Esophagus squamous epithelium (tissue), 5 donors: ENCODE measurements around the gene RNASE9. TPM values are rescaled to one million over a fixed set of nuclear protein-coding genes. Genes with fewer than 3 reads are reported as not detected.

ENCODE experiments used
- DNase-seq: peaks from one replicate; lab custom pipeline; 2025; lab: John Stamatoyannopoulos, UW
- H3K27ac ChIP-seq, 4 donors: fragments of 200-600 bp; sonication (generic); one replicate each; pipeline ENCODE4 v1.5.1; 2016 to 2019; ENCODE audit warnings: mild to moderate bottlenecking in 1 of 4
- H3K27me3 ChIP-seq, 4 donors: fragments of 200-600 bp; sonication (generic); 1 replicate in 3 of 4; 2 replicates in 1 of 4; pipeline versions ENCODE4 v1.5.1 to v1.6.0; 2017 to 2021; ENCODE audit warnings: antibody characterized with exemption in 1 of 4
- H3K36me3 ChIP-seq, 3 donors: fragments of 200-600 bp; sonication (generic); one replicate each; pipeline ENCODE4 v1.5.1; 2016 to 2019
- H3K4me1 ChIP-seq, 3 donors: fragments of 200-600 bp; sonication (generic); one replicate each; pipeline ENCODE4 v1.5.1; 2017 to 2019
- H3K4me3 ChIP-seq, 4 donors: fragments of 200-600 bp; sonication (generic); 1 replicate in 3 of 4; 2 replicates in 1 of 4; pipeline ENCODE4 v1.5.1; 2016 to 2019; ENCODE audit warnings: mild to moderate bottlenecking in 2 of 4, moderate library complexity in 1 of 4
- H3K9me3 ChIP-seq, 3 donors: fragments of 200-600 bp; sonication (generic); one replicate each; pipeline ENCODE4 v1.5.1; 2016 to 2019
- POLR2A ChIP-seq, 4 donors: fragments of 450-650 bp; IDR thresholded peaks; one replicate each; pipeline ENCODE4 v1.6.1; 2017; ENCODE audit warnings: antibody characterized with exemption in 4 of 4, mild to moderate bottlenecking in 4 of 4, moderate library complexity in 3 of 4
- WGBS, 2 donors: methylation state at CpG; one replicate each; pipeline ENCODE4 v1.1.5; 2018; 5-methylcytosine and 5-hydroxymethylcytosine counted together
- intact Hi-C: fragments of 100-400 bp; cut with DNase I; formaldehyde crosslinking; loops from one replicate; pipeline ENCODE4 v1.15.0; 2022
- total RNA-seq, 4 donors: library from RNA; depleted of rRNA; stranded (reverse); fragments of >200 nt; gene quantifications; one replicate each; pipeline ENCODE4 v1.1.0, GENCODE V29; 2016
- TF ChIP-seq, protein P1 (sequence below), 6 experiments: fragments of 450-650 bp in 4 of 6; fragments of 200-600 bp in 2 of 6; sonication (generic) in 2 of 6; IDR thresholded peaks; one replicate each; pipeline ENCODE4 v1.5.1; 2016 to 2019; ENCODE audit warnings: antibody characterized with exemption in 6 of 6, mild to moderate bottlenecking in 4 of 6, moderate library complexity in 4 of 6
- donor health status: DM: yes; HTN: yes; CAD: no.

Gene RNASE9
- total RNA-seq, 4 donors from 2014 or later: not detected

DNA sequence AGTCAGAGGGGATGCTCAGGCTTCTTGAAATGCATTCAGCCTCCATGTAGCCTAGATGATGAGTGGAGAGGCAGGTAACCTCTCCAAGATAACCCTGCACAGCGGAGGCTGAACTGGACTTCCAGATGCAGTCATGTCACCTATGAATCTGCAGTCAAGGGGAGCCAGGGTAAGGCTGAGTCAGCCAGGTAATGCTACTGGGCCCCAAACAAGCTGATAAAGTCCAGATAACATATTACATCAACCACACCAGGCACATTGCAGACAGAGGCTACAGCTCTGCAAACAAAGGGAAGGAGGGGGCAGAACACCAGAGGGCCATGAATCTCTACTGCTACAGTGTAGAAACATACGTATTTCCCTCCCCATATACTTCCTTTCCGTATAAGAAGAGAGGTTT is 14.0 kb downstream of the RNASE9 start:
- TF ChIP-seq POLR2A (IDR thresholded peaks at IDR 0.05): no peak
- TF ChIP-seq, protein P1, sequence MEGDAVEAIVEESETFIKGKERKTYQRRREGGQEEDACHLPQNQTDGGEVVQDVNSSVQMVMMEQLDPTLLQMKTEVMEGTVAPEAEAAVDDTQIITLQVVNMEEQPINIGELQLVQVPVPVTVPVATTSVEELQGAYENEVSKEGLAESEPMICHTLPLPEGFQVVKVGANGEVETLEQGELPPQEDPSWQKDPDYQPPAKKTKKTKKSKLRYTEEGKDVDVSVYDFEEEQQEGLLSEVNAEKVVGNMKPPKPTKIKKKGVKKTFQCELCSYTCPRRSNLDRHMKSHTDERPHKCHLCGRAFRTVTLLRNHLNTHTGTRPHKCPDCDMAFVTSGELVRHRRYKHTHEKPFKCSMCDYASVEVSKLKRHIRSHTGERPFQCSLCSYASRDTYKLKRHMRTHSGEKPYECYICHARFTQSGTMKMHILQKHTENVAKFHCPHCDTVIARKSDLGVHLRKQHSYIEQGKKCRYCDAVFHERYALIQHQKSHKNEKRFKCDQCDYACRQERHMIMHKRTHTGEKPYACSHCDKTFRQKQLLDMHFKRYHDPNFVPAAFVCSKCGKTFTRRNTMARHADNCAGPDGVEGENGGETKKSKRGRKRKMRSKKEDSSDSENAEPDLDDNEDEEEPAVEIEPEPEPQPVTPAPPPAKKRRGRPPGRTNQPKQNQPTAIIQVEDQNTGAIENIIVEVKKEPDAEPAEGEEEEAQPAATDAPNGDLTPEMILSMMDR (IDR thresholded peaks at IDR 0.05): no peak
- no peak overlapping the region for H3K4me3 ChIP-seq
- no peak overlapping the region for H3K27ac ChIP-seq
- H3K36me3 ChIP-seq: no peaks in the 10 kb centered on the region
- no peaks in the 10 kb centered on the region for H3K4me1 ChIP-seq
- WGBS, 2 donors: 46 to 49% methylated on average over 3 of the region's 3 CpGs
- intact Hi-C loops: no loop called here
- H3K9me3 ChIP-seq: no peaks in the 10 kb centered on the region
- H3K27me3 ChIP-seq: no peaks in the 10 kb centered on the region
- no peak for DNase-seq

DNA sequence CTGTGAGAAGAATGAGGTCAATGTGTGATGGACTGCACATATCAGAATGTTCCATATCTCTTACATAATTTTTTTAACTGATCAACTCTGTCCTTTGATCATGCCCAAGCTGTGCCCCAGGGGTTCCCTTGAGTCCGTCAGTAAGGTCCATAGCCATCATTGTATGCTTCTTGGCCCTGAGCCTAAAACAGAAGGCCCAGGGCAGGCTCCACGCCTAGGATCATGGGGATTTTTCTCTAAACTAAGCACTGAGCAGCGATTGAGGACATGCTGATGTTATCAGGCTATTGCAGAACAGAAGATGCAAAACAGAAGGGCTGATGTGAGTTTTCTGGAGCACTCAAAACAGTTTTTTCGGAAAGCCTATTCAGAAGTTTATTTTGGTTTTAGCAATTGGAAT is 20.9 kb downstream of the RNASE9 start:
- no peaks in the 10 kb centered on the region for H3K27me3 ChIP-seq
- no peaks in the 10 kb centered on the region for H3K9me3 ChIP-seq
- WGBS, 2 donors: 47 to 51% methylated on average over 4 of the region's 4 CpGs
- H3K27ac ChIP-seq: no peak overlapping the region
- no peak overlapping the region for H3K4me3 ChIP-seq
- no peaks in the 10 kb centered on the region for H3K36me3 ChIP-seq
- intact Hi-C loops: no loop called here
- no peak for DNase-seq
- TF ChIP-seq POLR2A (IDR thresholded peaks at IDR 0.05): no peak
- TF ChIP-seq, protein P1 (IDR thresholded peaks at IDR 0.05): no peak
- H3K4me1 ChIP-seq: no peaks in the 10 kb centered on the region

DNA sequence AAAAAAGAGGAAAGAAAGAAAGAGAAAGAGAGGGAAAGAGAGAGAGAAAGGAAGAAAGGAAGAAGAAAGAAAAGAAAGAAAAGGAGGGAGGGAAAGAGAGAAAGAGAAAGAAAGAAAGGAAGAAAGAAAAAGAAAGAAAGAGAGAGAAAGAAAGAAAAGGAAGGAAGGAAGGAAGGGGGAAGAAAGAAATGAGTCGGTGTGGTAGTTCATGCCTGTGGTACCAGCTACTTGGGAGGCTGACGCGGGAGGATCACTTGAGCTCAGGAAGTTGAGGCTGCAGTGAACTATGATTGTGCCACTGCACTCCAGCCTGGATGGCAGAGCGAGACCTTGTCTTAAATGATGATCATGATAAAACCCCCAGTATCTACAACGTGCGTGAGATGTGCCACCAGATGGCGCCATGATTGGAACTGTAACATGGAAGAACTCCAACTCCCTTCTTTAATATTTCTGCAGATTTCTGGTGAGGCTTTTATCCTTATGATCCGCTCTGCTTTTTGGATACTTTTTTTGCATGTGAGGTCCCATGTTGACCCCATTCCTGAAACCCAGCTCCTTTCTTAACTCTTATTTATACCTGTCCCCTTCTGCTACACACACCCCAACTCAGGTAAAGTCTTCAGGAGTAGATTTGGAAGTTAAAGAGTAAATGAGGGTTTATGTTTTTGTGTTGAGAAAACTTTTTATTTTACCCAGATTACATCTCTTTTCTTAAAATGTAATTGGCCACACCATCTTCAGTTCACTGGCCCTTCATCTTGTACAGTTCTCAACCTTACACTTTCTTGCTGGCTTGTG is 29.9 kb downstream of the RNASE9 start:
- no peaks in the 10 kb centered on the region for H3K36me3 ChIP-seq
- H3K4me3 ChIP-seq: no peak overlapping the region
- peaks cover 0 to 17% (median 0%) of the 10 kb centered on the region in 4 donors for H3K27me3 ChIP-seq
- H3K9me3 ChIP-seq: no peaks in the 10 kb centered on the region
- intact Hi-C loops: no loop called here
- TF ChIP-seq, protein P1 (IDR thresholded peaks at IDR 0.05): peak; percentile 46 to 71 (median 58)
- no peak for TF ChIP-seq POLR2A (IDR thresholded peaks at IDR 0.05)
- DNase-seq: peak; percentile 7
- no peak overlapping the region for H3K27ac ChIP-seq
- H3K4me1 ChIP-seq: peaks cover 0 to 6% (median 0%) of the 10 kb centered on the region in 3 donors
- 11 to 14% methylated on average over 8 of the region's 8 CpGs for WGBS, 2 donors

DNA sequence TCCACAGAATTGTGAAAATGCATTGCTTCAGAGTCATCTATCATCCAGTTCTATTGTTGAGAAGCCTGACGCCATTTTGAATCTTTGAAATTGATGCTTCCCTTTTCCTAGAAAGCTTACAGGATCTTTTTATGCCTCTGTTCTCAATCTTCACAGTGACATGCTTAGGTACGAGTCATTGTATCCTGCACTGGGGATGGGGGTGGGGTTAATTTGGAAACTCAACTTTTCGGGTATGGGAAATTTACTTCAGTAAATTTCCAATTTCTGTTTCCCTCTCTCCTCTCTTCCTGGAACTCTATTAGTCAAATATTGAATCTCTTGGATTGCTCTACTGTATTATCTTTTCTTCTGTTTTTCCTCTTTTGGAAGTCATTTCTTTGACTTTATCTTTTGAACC is 31.0 kb downstream of the RNASE9 start:
- no peak overlapping the region for H3K4me3 ChIP-seq
- peaks cover 0 to 6% (median 0%) of the 10 kb centered on the region in 3 donors for H3K4me1 ChIP-seq
- no peaks in the 10 kb centered on the region for H3K36me3 ChIP-seq
- H3K27me3 ChIP-seq: peaks cover 0 to 17% (median 0%) of the 10 kb centered on the region in 4 donors
- no peak for TF ChIP-seq POLR2A (IDR thresholded peaks at IDR 0.05)
- TF ChIP-seq, protein P1 (IDR thresholded peaks at IDR 0.05): no peak
- no peaks in the 10 kb centered on the region for H3K9me3 ChIP-seq
- DNase-seq: no peak
- H3K27ac ChIP-seq: no peak overlapping the region
- intact Hi-C loops: no loop called here
- 64 to 78% methylated on average over 3 of the region's 3 CpGs for WGBS, 2 donors

DNA sequence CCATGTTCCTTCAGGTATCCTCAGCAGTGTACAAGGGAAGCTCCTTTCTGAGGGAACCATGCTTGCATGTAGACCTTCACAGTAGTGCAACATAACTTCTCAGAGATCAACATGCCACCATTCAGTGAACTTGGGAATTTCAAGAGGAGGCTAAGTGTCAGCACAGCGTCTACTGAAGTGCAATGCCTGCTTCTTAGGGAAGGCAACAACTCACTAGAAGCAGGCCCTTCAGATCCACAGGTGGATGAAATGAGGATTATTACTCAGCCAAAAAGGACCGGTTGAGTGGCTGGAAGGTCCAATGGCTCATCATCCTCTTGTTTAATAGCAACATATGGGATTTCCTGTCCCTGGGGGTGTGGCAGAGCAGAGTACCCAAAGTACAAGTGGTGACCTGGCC is 36.8 kb downstream of the RNASE9 start:
- no peaks in the 10 kb centered on the region for H3K4me1 ChIP-seq
- H3K4me3 ChIP-seq: no peak overlapping the region
- WGBS, 2 donors: 76 to 84% methylated on average over 2 of the region's 2 CpGs
- intact Hi-C loops: no loop called here
- H3K27ac ChIP-seq: no peak overlapping the region
- TF ChIP-seq, protein P1 (IDR thresholded peaks at IDR 0.05): no peak
- no peak for TF ChIP-seq POLR2A (IDR thresholded peaks at IDR 0.05)
- DNase-seq: no peak
- no peaks in the 10 kb centered on the region for H3K9me3 ChIP-seq
- H3K27me3 ChIP-seq: peaks cover 0 to 15% (median 0%) of the 10 kb centered on the region in 4 donors
- no peaks in the 10 kb centered on the region for H3K36me3 ChIP-seq
